ENCODE results near the gene PHTF1. TPM values are rescaled to one million over a fixed set of nuclear protein-coding genes. Genes with fewer than 3 reads are reported as not detected.
"Not testable (repeated sequence)": the region's sequence is repeated elsewhere in the genome, so short reads cannot be mapped to it uniquely, and the experiment has no call there.

PHTF1 gene
- total RNA-seq, 1 donor from 2014 or later = 27.1 TPM

DNA sequence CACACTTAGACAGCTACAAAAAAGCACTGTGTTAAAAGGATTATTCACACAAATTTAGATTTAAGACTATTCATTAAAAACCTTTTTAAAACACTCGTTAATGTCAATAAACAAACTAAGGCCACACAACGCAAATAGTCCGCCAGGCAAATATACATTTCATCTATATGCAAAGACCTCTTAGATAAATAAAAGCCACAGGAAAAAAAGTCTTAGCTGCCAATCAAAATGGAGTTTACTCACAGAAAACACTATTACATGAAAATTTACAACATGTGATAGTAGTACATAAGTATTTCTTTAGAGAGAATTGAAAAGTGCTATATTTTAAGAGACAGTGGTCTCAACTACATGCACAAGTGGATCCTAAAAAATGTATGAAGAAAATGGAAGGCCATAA is 2.7 kb upstream of the PHTF1 start:
- H3K27me3 Mint-ChIP-seq = no peaks in the 10 kb centered on the region
- TF ChIP-seq, protein P1, sequence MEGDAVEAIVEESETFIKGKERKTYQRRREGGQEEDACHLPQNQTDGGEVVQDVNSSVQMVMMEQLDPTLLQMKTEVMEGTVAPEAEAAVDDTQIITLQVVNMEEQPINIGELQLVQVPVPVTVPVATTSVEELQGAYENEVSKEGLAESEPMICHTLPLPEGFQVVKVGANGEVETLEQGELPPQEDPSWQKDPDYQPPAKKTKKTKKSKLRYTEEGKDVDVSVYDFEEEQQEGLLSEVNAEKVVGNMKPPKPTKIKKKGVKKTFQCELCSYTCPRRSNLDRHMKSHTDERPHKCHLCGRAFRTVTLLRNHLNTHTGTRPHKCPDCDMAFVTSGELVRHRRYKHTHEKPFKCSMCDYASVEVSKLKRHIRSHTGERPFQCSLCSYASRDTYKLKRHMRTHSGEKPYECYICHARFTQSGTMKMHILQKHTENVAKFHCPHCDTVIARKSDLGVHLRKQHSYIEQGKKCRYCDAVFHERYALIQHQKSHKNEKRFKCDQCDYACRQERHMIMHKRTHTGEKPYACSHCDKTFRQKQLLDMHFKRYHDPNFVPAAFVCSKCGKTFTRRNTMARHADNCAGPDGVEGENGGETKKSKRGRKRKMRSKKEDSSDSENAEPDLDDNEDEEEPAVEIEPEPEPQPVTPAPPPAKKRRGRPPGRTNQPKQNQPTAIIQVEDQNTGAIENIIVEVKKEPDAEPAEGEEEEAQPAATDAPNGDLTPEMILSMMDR (conservative IDR thresholded peaks at IDR 0.05) = no peak
- H3K9me3 Mint-ChIP-seq = no peaks in the 10 kb centered on the region
- no peak for DNase-seq (ENCODE audit: extremely low spot score, unreplicated experiment)
- H3K36me3 Mint-ChIP-seq = peaks cover 9% of the 10 kb centered on the region
- H3K4me3 Mint-ChIP-seq = no peak overlapping the region
- H3K4me1 Mint-ChIP-seq (ENCODE audit: unreplicated experiment) = peaks cover 13% of the 10 kb centered on the region
- H3K27ac Mint-ChIP-seq = no peak overlapping the region

GRCh38 chr1:113760102-113761080 is 1.1 kb upstream of the PHTF1 start:
- TF ChIP-seq, protein P1 (conservative IDR thresholded peaks at IDR 0.05) = no peak
- Mint-ChIP-seq H3K27me3 (no peaks in the 10 kb centered on the region), H3K4me3 (peak overlapping the region; percentile 95), H3K36me3 (peaks cover 15% of the 10 kb centered on the region), H3K4me1 (ENCODE audit: unreplicated experiment) (peaks cover 20% of the 10 kb centered on the region), H3K27ac (peak overlapping the region; percentile 92), H3K9me3 (no peaks in the 10 kb centered on the region)
- DNase-seq (ENCODE audit: extremely low spot score, unreplicated experiment) = no peak

DNA sequence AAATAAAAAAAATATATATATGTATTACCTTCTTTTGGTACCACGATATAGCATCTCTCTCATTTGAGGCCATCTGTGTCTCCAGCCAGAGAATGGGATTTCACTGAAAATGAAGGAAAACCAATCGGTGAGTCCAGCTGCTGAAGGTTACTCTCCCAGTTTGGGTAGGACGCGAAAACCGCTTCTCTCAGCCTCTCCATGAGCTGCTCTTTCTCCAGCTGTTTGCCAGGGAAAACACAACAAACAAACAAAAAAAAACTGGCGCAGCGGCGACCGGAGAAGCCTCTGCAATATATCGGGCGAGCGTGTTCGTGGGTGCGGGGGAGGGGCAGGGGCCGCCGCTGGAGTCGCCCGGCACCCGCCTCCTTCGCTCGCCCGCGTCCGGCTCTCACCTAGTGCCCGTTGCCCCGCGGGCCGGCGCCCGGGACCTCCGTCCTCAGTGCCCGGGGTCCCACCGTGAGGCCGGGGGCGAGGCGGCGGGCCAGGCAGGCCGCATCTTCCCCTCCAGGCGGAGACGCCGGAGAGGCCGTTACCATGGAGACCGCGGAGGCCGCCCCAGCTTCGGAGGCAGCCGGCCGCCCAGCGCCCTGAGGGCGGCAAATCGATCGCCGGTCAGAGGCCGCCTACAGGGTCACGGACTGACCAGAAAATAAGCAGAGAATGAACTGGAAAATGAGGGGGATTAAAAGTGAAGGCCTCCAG is 504 bp downstream of the PHTF1 start:
- TF ChIP-seq, protein P1 (conservative IDR thresholded peaks at IDR 0.05) = no peak
- H3K27me3 Mint-ChIP-seq = no peaks in the 10 kb centered on the region
- H3K27ac Mint-ChIP-seq = peak overlapping the region; percentile 92
- H3K36me3 Mint-ChIP-seq = peaks cover 19% of the 10 kb centered on the region
- H3K4me1 Mint-ChIP-seq (ENCODE audit: unreplicated experiment) = peaks cover 20% of the 10 kb centered on the region
- H3K4me3 Mint-ChIP-seq = peak overlapping the region; percentile 95
- DNase-seq (ENCODE audit: extremely low spot score, unreplicated experiment) = peak; percentile 84
- H3K9me3 Mint-ChIP-seq = no peaks in the 10 kb centered on the region

GRCh38 chr1:113756461-113756860 is 2.8 kb downstream of the PHTF1 start:
- Mint-ChIP-seq H3K27ac (no peak overlapping the region), H3K9me3 (no peaks in the 10 kb centered on the region), H3K4me1 (ENCODE audit: unreplicated experiment) (peaks cover 20% of the 10 kb centered on the region), H3K4me3 (peak overlapping the region; percentile 59), H3K36me3 (peaks cover 24% of the 10 kb centered on the region), H3K27me3 (no peaks in the 10 kb centered on the region)
- DNase-seq (ENCODE audit: extremely low spot score, unreplicated experiment) = no peak
- TF ChIP-seq, protein P1 (conservative IDR thresholded peaks at IDR 0.05) = no peak

- not testable (repeated sequence) for H3K4me3 Mint-ChIP-seq; H3K9me3 Mint-ChIP-seq; H3K27me3 Mint-ChIP-seq; H3K27ac Mint-ChIP-seq; DNase-seq (ENCODE audit: extremely low spot score, unreplicated experiment)
- Mint-ChIP-seq H3K36me3 (peaks cover 27% of the 10 kb centered on the region), H3K4me1 (ENCODE audit: unreplicated experiment) (peaks cover 12% of the 10 kb centered on the region)
These were observed 6.0 kb downstream of the PHTF1 start for GRCh38 chr1:113753333-113753732.

GRCh38 chr1:113751516-113751915 is 7.8 kb downstream of the PHTF1 start:
- no peak overlapping the region for H3K27ac Mint-ChIP-seq
- H3K9me3 Mint-ChIP-seq = no peaks in the 10 kb centered on the region
- H3K27me3 Mint-ChIP-seq = no peaks in the 10 kb centered on the region
- no peak for DNase-seq (ENCODE audit: extremely low spot score, unreplicated experiment)
- H3K4me3 Mint-ChIP-seq = no peak overlapping the region
- H3K4me1 Mint-ChIP-seq (ENCODE audit: unreplicated experiment) = peaks cover 6% of the 10 kb centered on the region
- TF ChIP-seq, protein P1 (conservative IDR thresholded peaks at IDR 0.05) = no peak
- peaks cover 32% of the 10 kb centered on the region for H3K36me3 Mint-ChIP-seq

Measured in type B pancreatic cell (in vitro differentiated cells).